Activated CD4-positive, alpha-beta T cell treated with anti-CD3 and anti-CD28 coated beads, Interleukin-2, Interleukin-6, amounts not matched to agents 100 ng/mL and 50 ng/mL, durations not matched to agents 16 hours and 8 hours (primary cell): ENCODE results near the gene RAVER2.

ENCODE experiments used
- DNase-seq: peaks from one replicate; pipeline ENCODE4 v3.0.0-alpha.2; 2020

RAVER2 gene

DNA sequence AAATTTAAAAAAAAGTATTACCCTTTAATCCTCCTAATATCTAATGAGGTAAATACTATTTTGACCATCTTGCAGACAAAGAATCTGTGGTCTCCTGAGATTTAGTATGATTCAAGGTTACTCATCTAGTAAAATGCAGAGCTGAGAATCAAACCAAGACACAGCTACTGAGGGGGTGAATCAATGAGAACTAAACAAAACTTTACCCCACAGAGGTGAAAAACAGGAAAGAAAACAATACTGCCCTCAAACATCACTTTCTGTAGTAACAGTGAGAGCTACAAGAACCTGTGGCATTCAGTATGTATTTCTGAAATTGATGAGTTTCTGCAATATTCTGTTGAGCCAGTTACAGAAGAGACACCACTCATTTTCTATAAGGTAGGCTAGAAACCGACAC, 136.4 kb downstream of the RAVER2 start:
- DNase-seq, result no peak
